GM15510 (cell line): ENCODE data around the gene HECW1.

Source experiments
- POLR2A ChIP-seq: IDR thresholded peaks from 3 replicates; pipeline ENCODE4 v1.6.1; 2011; ENCODE audit warnings: borderline replicate concordance; ENCODE audit not compliant: insufficient read length; ENCODE audit errors: extremely low read depth

HECW1 gene

DNA sequence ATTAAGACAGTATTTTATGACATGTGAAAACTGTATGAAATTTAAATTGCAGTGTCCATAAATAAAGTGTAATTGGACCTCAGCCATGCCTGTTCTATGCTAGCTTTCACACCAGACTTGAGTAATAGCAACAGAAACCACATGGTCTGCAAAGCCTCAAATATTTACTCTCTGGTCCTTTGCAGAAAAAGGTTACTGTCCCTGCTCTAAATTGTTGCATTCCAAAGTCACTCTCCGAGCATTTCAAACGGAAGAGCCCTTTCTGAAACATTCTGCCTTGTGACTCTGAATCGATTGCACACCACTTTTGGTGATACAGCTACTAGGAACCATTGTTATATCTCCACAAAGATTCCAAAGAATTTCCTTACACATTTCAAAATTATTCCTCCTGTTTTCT, 389.4 kb downstream of the HECW1 start:
- TF ChIP-seq POLR2A, result no peak

DNA sequence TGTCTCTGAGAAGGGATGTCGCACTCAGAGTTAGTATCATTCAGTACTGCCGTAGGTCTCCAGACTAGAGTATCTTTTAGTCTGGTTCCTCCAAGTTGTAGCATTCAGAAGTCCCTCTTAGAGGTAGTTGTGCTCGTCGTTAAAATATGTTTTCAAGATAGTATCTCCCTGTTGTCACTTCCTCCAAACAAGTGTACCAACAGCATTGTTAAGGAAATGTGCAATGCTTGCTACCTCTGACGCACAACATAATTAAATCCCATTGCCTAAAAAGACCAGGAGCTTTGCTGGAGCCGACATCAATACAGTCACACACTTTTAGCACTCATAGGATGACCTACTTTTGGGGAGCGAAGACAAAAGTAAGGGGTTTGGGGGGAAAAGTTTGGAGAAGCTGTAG, 390.5 kb downstream of the HECW1 start:
- TF ChIP-seq POLR2A, result no peak

DNA sequence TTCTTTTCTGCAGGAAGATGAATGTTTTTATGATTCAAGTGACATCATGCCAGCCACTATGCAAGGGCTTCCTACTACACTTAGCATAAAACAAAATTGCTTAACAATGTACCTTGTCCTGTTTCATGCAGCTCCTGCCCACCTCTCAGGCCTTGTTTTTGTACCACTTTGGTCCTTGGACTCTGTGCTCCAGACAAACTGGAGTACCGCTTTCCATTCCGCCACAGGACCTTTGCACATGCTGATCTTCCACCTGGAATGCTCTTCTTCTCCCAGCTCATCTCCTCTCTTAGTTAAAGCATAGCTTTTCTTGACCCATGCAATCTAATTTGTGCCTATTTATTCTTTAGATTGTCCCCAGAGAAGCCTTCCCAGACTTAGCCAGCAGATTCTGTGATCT, 393.0 kb downstream of the HECW1 start:
- no peak for TF ChIP-seq POLR2A

DNA sequence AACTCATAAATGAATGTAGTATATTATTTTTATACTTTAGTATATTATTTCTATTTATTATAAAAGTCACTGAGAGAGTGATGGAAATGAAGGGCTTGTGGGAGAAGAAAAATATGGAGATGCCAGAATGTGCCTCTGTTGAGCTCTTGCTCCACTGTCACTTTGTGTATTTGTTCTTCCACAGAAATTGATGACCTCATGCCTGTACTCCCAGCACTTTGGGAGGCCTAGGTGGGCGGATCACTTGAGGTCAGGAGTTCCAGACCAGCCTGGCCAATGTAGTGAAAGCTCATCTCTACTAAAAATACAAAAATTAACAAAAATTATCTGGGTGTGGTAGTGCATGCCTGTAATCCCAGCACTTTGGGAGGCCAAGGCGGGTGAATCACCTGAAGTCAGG, 394.0 kb downstream of the HECW1 start:
- no peak for TF ChIP-seq POLR2A

DNA sequence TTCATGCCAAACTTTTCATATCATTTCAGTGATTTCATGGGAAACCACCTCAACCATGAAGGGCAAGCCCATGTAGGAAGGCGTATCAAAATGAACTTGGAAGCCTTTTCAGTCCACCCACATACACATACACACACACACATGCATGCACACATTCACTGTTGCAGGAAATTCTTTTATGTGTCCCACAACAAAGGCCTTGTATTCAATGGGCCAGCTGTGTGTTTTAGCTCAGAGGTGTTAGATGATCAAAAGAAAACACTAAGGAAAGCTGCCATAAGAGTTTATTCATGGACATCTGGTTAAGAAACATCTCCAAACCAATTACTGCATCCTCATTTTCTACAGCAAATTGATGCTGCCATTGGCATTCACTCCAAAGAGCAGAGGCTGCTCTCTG, 396.0 kb downstream of the HECW1 start:
- TF ChIP-seq POLR2A, result no peak

DNA sequence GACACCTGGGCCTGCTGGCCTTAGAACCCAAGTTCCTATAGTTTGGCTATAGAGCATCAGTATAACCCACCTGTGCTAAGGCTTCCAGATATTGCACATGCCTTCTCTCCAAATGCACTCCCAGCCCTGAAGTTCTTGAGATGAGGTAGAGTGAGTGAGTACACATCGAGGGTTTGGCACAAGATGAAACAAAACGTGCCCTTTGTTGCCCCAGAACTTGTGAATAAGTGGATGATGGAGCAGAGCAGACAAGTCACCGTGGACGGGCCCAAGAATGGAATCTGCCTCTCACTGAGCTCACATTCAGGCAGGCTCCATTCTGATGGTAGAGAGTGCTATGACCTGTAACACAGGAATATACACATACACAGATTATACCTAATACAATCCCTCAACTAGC, 397.5 kb downstream of the HECW1 start:
- TF ChIP-seq POLR2A, result no peak

DNA sequence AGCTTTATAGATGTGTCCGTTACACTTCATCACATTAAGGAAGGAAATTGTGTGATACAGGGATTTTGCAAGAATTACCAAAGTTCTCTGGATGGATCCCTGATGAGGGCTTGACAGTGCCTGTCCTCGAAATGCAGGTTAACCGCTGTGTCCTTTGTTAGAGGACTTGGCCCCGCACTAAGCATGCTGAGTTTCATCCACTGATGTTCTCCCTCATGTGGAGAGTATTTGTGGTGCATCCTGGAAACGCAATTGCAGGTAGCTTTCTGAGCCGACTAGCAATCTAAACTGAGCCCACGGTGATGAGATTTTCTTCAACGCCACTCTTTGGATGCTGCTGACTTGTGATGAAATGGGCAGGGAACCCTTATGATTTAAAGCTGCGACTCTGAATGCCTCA, 398.6 kb downstream of the HECW1 start:
- no peak for TF ChIP-seq POLR2A

DNA sequence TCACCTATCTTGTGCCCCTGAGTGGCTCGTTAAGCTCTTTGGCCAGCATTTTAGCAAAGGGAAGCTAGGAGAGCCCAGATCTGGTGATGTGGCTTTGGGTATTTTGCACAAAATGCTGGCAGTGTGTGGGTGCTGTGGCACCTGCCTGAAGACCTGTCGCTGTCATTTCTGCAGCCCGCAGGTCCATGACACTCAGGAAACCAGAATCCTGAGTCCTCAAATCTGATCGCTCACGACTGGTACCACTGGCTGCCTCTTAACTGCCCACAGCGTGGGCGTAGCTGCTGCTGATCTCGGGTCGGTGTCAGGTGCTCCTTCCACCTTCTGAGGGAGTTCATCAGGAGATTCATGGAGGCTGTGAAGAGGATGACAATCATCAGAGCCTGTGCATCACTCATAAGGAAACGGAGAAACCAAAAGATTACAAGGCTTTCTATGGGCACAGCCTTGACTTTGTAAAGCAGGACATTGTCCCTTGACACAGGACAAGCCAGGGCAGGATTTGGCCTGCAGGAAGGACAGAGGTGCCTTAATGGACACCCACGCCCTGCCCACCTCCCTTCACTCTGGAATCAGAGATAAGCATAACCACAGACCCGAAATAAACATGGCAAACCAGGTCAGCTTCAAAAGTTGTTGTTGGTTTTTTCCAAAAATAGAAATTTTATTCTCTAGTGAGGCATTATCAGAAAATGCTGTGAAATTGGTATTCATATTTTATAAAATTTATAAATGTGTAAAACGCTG, 399.5 kb downstream of the HECW1 start:
- no peak for TF ChIP-seq POLR2A

DNA sequence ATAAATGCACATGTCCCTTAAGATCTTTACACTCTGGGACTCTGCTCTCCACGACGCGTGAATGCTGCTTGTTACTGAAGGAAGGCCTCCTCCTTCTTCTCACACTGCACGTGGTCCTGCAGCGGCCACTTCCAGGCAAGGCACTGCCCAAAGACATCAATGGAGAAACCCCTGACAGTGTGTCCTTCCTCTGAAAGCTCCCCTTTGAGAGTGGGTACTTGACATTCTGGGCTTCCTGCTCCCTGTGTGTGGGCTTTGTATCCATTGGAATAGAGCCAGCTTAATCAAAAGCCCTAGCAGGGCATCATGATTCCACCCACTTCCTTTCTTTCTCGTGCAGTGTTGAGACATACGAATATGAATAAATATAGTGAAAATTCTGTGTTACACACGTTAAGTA, 400.8 kb downstream of the HECW1 start:
- no peak for TF ChIP-seq POLR2A

DNA sequence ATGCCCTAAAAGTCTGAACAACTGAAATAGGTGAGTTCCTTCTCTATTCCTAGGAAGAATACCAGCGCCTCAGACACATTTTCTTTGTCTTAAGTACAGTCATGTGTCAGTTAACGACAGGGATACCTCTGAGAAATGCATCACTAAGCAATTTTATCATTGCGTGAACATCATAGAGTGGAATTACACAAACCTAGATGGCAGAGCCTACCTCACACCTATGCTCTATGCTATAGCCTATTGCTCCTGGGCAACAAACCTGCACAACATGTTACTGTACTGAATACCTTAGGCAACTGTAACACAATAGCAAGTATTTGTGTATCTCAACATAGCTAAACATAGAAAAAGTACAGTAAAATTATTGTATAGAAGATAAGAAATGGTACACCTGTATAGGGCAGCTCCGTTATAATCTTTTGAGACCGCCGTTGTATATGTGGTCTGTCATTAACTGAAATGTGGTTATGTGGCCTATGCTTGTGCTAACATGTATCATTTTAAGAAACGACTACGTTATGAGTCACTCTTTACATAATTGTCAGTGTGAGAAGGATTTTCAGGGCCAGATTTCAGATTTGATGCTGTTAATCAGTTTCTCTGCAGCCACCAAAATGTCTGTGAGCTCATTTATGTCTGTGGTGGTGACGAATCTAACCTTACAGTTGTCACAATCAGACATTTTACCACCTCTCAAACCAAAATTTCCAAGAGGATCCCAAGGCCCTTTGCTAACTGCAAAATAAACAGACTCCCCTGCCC, 404.3 kb downstream of the HECW1 start:
- TF ChIP-seq POLR2A, result no peak

DNA sequence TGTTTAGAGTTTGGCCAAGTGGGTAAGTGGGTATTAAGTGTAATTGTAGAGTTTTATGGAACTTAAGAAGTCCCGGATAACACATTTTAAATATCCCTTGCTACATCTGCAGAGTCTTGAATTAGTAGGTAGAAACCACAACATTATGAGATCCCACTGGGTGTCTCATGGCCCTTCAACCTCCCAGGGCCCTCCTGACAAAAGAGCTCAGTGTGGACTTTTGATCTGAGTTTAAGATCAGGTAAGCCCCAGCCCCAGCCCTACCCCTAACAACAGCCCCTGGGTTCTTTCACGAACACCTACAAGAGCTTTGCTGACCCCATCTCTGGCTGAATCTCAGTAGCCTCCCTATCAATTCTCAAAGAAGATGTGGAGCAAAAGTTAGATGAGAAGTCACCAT, 405.0 kb downstream of the HECW1 start:
- no peak for TF ChIP-seq POLR2A

DNA sequence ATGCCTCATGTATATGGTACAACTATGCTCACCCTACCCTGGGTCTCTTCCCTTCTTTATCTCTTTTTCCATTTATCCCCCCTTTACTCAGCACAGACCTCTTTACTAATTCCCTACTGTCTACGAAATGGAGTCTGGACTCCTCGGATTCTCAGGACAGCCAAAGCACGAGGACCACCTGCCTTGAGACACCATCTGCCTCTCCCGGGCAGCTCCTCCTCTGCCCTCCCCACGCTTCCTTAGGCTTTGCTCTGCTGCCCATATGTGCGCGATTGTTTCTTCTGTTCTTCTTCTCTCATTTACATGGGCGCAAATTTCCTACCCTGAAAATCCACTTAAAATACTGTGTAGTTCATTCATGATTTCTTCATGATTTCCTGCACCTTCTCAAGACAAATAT, 407.8 kb downstream of the HECW1 start:
- no peak for TF ChIP-seq POLR2A

DNA sequence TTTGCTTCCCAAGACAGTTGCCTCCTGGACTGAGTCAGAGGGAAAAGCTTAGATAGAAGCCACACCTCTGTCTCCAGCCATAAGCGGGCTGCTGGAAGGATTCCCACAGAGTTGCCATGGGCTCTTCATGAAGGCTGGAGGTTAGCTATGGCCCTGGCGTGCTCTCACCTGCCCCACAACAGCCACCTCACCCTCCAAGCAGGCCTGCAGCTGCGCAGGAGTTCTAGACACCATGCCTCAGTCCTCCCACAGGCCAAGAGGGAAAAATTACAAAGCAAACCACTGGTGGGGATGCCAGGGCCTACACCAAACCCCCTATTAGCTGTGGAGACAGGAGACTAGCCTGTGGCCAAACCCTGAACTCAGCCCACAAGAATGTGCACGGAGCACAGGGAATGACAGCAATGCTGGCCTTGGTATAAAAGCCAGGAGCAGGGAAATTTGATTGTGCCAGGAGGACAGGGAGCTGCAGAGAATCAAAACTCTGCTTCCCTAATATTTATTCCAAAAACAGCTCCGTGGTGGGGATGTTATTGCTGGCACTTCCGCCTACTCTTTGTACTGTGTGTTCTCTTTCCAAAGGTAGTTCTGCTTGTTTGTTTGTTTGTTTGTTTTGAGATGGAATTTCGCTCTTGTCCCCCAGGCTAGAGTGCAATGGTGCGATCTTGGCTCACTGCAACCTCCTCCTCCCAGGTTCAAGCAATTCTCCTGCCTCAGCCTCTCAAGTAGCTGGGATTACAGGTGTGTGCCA, 410.1 kb downstream of the HECW1 start:
- TF ChIP-seq POLR2A, result no peak

DNA sequence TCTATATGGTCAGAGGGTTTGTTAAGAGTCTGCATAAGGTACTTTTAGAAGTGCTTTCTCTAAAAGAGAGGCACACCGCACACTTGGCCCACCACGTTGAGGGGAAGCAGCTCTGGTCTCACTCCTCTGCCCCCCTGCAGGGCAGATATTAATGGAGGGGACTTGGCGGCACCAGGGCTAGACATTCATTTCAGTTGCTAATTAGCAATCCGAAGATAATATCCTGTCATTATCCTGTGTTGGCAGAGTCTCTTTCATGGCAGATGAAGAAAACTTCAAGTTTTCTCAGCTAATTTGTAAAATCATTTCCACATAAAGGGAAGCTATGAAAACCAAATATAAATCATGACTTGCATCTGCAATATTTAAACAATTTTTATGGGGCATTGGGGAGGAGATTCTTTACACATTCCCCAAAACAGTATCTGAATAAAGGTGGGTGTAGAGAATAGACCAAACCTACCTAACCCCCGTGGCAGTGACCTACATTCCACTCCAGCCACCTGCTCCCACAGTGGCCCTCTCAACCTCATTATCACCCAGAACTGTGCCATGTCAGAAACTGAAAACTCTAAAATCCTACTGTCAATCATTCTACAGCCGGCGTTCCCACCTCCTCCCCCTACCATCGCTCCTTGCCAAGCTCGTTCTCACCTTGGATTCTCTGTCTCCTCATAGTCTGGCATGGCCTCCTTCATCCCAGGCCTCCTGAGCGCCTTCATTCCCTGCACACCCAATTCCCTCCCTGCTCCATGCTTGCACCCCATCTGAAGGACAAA, 416.3 kb downstream of the HECW1 start:
- TF ChIP-seq POLR2A, result no peak
